A673 (cell line): ENCODE measurements around the gene FAM81A. TPM values are rescaled to one million over a fixed set of nuclear protein-coding genes. Genes with fewer than 3 reads are reported as not detected.

Experiments
- BruUV-seq: library from RNA; stranded (reverse); fragments of 400-500 nt; replicated peaks from 2 replicates; lab custom pipeline; 2021; lab: Mats Ljungman, UMichigan
- CTCF ChIA-PET: fragments of 300-600 bp; sonication (Branson Sonifier 250); formaldehyde crosslinking; loops from one replicate; lab custom pipeline; 2022; ENCODE audit warnings: antibody characterized with exemption; lab: Charles Lee
- POLR2A ChIA-PET: fragments of 300-600 bp; sonication (Branson Sonifier 250); formaldehyde crosslinking; loops from one replicate; lab custom pipeline; 2022; ENCODE audit warnings: antibody characterized with exemption; ENCODE audit not compliant: low non-redundant PET; lab: Charles Lee
- DNase-seq: peaks from one replicate; pipeline ENCODE4 v3.0.0-alpha.2; 2015; ENCODE audit warnings: low spot score
- H3K27ac ChIP-seq: fragments of 200-600 bp; sonication (generic); 2 replicates; pipeline ENCODE4 v1.5.1; 2016; ENCODE audit warnings: mixed run types, low read depth, mild to moderate bottlenecking, mixed read lengths, antibody characterized with exemption, low read length; ENCODE audit not compliant: poor library complexity, severe bottlenecking
- H3K27me3 ChIP-seq: fragments of 200-600 bp; sonication (generic); replicated peaks from 2 replicates; pipeline ENCODE4 v1.6.1; 2017; ENCODE audit warnings: mixed run types, low read depth, mild to moderate bottlenecking, mixed read lengths, antibody characterized with exemption, low read length; ENCODE audit not compliant: insufficient read depth, poor library complexity
- H3K36me3 ChIP-seq: fragments of 200-600 bp; sonication (generic); 2 replicates; pipeline ENCODE4 v1.6.1; 2016; ENCODE audit warnings: mixed run types, mild to moderate bottlenecking, mixed read lengths, antibody characterized with exemption, low read length; ENCODE audit not compliant: insufficient read depth, poor library complexity, severe bottlenecking
- H3K4me1 ChIP-seq: fragments of 200-600 bp; sonication (generic); 2 replicates; pipeline ENCODE4 v1.6.1; 2017; ENCODE audit warnings: mixed run types, mild to moderate bottlenecking, mixed read lengths, antibody characterized with exemption, low read length; ENCODE audit not compliant: insufficient read depth, poor library complexity, severe bottlenecking
- H3K4me3 ChIP-seq: fragments of 200-600 bp; sonication (generic); 2 replicates; pipeline ENCODE4 v1.5.1; 2016; ENCODE audit warnings: low read depth, mixed run types, mild to moderate bottlenecking, mixed read lengths, low read length; ENCODE audit not compliant: poor library complexity, severe bottlenecking
- H3K9me3 ChIP-seq: fragments of 200-600 bp; sonication (generic); 2 replicates; pipeline ENCODE4 v1.6.1; 2016; ENCODE audit warnings: mixed run types, low read depth, mild to moderate bottlenecking, mixed read lengths, antibody characterized with exemption, low read length; ENCODE audit not compliant: poor library complexity, severe bottlenecking
- EZH2 ChIP-seq: fragments of 200-600 bp; sonication (generic); IDR thresholded peaks from 2 replicates; pipeline ENCODE4 v1.6.1; 2017; ENCODE audit warnings: borderline replicate concordance, low read depth, mild to moderate bottlenecking, mixed read lengths, antibody characterized with exemption, low read length; ENCODE audit not compliant: poor library complexity, severe bottlenecking
- intact Hi-C: fragments of 100-400 bp; cut with micrococcal nuclease; formaldehyde crosslinking; loops from one replicate; pipeline ENCODE4 v1.10.0; 2022; ENCODE audit not compliant: unreplicated experiment
- total RNA-seq: library from RNA; stranded (reverse); gene quantifications from 2 replicates; pipeline ENCODE4 v1.2.3, GENCODE V29; 2021
- TF ChIP-seq, protein P1 (sequence below): fragments of 300-800, 200-600 bp; sonication (generic); conservative IDR thresholded peaks from 2 replicates; pipeline ENCODE4 v1.5.1; 2017; ENCODE audit warnings: low read depth, mild to moderate bottlenecking, antibody characterized with exemption, low read length, moderate library complexity, mixed read lengths

FAM81A gene
- total RNA-seq, 1 experiment from 2014 or later = not detected

DNA sequence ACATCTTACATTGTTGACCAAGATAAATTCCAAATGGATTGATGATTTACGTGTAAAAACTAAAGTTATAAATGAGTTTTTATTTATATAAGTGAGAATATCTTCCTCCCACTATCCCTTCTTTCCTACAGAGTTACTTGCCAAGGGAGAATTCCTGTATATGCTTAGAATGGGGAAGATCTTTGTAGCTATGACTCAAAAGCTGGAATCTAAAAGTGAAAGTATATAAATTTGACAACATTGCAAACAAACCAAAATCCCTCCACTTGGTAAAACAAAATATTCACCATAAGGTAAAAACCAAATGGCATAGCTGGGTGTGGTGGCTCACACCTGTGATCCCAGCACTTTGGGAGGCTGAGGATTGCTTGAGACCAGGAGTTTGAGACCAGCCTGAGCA is 120.9 kb downstream of the FAM81A start:
- no peak for TF ChIP-seq EZH2
- H3K27me3 ChIP-seq = no peaks in the 10 kb centered on the region
- no peaks in the 10 kb centered on the region for H3K9me3 ChIP-seq
- CTCF ChIA-PET = no interaction called here
- no peaks in the 10 kb centered on the region for H3K36me3 ChIP-seq
- DNase-seq = no peak
- no peaks in the 10 kb centered on the region for H3K4me1 ChIP-seq
- no peak overlapping the region for H3K27ac ChIP-seq
- BruUV-seq = no TSS peak
- intact Hi-C loops = no loop called here
- H3K4me3 ChIP-seq = no peak overlapping the region
- POLR2A ChIA-PET = no interaction called here

DNA sequence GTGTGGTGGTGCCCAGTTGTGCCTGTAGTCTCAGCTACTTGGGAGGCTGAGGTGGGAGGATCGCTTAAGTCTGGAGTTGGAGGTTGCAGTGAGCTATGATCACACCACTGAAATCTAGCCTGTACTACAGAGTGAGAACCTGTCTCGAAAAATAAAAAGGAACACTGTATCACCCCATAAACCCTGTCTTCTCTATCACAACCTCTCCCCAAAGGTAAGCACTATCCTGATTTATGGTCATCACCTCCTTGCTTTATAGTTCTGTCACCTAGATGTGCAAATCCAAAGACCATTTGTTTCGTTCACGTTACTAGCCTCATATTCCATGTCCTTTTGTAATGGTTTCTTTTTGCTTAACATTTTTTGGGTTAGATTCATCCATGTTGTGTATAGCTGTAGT is 123.6 kb downstream of the FAM81A start:
- no TSS peak for BruUV-seq
- H3K27ac ChIP-seq = no peak overlapping the region
- peaks cover 10% of the 10 kb centered on the region for H3K9me3 ChIP-seq
- no peak for TF ChIP-seq EZH2
- TF ChIP-seq, protein P1, sequence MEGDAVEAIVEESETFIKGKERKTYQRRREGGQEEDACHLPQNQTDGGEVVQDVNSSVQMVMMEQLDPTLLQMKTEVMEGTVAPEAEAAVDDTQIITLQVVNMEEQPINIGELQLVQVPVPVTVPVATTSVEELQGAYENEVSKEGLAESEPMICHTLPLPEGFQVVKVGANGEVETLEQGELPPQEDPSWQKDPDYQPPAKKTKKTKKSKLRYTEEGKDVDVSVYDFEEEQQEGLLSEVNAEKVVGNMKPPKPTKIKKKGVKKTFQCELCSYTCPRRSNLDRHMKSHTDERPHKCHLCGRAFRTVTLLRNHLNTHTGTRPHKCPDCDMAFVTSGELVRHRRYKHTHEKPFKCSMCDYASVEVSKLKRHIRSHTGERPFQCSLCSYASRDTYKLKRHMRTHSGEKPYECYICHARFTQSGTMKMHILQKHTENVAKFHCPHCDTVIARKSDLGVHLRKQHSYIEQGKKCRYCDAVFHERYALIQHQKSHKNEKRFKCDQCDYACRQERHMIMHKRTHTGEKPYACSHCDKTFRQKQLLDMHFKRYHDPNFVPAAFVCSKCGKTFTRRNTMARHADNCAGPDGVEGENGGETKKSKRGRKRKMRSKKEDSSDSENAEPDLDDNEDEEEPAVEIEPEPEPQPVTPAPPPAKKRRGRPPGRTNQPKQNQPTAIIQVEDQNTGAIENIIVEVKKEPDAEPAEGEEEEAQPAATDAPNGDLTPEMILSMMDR = no peak
- no peaks in the 10 kb centered on the region for H3K36me3 ChIP-seq
- ChIA-PET POLR2A (no interaction called here), CTCF (no interaction called here)
- intact Hi-C loops = no loop called here
- no peaks in the 10 kb centered on the region for H3K27me3 ChIP-seq
- H3K4me3 ChIP-seq = no peak overlapping the region
- DNase-seq = no peak
- no peaks in the 10 kb centered on the region for H3K4me1 ChIP-seq

DNA sequence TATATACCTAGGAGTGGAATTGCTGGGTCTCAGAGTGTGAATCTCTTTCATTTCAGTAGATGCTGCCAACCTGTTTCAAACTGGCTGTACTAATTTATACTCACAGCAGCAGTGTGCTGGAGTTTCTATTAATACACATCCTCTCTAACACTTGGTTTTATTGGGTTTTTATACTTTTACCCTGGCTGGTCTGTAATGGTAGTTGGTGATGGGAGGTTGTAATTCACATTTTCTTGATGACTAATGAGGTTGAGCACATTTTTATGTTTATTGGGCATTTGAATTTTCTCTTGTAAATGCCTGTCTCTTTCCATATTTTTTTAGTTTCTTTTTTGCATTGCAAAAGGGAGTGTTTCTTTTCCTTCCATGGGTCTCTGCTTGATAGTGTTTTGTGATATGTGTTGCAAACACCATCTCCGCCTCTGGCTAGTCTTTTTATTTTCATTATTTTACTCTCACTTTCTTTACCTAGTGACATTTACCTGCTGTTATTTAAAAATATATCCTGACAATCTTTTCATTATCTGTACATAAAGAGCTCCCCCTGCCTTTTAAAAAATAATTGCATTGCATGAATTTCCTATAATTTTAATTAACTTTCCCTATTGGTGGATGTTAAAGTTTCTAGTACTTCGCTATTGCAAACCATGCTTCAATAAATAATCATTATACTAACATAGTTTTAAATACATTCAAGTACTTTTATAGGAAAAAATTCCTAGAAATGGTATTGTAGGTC is 124.6 kb downstream of the FAM81A start:
- Histone ChIP-seq H3K36me3 (no peaks in the 10 kb centered on the region), H3K4me1 (no peaks in the 10 kb centered on the region), H3K9me3 (peaks cover 10% of the 10 kb centered on the region), H3K27me3 (no peaks in the 10 kb centered on the region), H3K4me3 (no peak overlapping the region), H3K27ac (no peak overlapping the region)
- BruUV-seq = no TSS peak
- no peak for DNase-seq
- TF ChIP-seq, protein P1 = peak; percentile 36; the same call in 1 of the 2 replicates
- TF ChIP-seq EZH2 = no peak
- ChIA-PET POLR2A (no interaction called here), CTCF (no interaction called here)
- intact Hi-C loops = no loop called here

DNA sequence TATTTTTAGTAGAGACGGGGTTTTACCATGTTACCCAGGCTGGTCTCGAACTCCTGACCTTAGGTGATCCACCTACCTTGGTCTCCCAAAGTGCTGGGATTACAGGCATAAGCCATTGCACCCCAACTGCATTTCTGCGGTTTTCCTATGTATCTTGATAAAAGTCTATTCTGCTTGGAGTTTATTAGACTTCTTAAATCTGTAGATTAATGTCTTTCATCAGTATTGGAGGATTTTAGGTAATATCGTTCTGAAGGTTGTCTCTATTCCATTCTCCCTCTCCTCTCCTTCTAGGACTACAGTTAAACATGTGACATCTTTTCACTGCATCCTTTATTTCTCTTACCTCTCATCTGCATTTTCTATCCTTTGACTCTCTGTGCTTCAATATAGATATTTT is 127.3 kb downstream of the FAM81A start:
- TF ChIP-seq EZH2 = no peak
- TF ChIP-seq, protein P1 = no peak
- H3K36me3 ChIP-seq = no peaks in the 10 kb centered on the region
- intact Hi-C loops = no loop called here
- H3K4me3 ChIP-seq = no peak overlapping the region
- H3K4me1 ChIP-seq = no peaks in the 10 kb centered on the region
- ChIA-PET POLR2A (no interaction called here), CTCF (no interaction called here)
- DNase-seq = no peak
- H3K27me3 ChIP-seq = no peaks in the 10 kb centered on the region
- no peak overlapping the region for H3K27ac ChIP-seq
- H3K9me3 ChIP-seq = peaks cover 10% of the 10 kb centered on the region
- BruUV-seq = no TSS peak
